GM06990 (cell line): ENCODE results near the gene PPP1CA.

Experiments used
- DNase-seq: peaks from one replicate; pipeline ENCODE4 v3.0.0-alpha.2; 2011; ENCODE audit not compliant: insufficient read length; ENCODE audit errors: extremely low read depth
- H3K27me3 ChIP-seq: replicated peaks from 2 replicates; pipeline ENCODE4 v1.6.0; 2011; ENCODE audit warnings: low read length; ENCODE audit not compliant: control insufficient read depth, insufficient read depth
- H3K36me3 ChIP-seq: 2 replicates; pipeline ENCODE4 v1.5.1; 2011; ENCODE audit warnings: low read length; ENCODE audit not compliant: control insufficient read depth, insufficient read depth
- H3K4me3 ChIP-seq: replicated peaks from 2 replicates; pipeline ENCODE4 v1.5.1; 2011; ENCODE audit warnings: low read depth, mild to moderate bottlenecking, control low read depth, low read length
- TF ChIP-seq, protein P1 (sequence below): IDR thresholded peaks from 2 replicates; pipeline ENCODE4 v1.5.1; 2011; ENCODE audit warnings: low read length, control low read depth, mild to moderate bottlenecking, inconsistent platforms; ENCODE audit not compliant: insufficient read depth, poor library complexity, severe bottlenecking

PPP1CA gene

GRCh38 chr11:67378544-67378943 lies 23.1 kb downstream of the PPP1CA start:
- H3K36me3 ChIP-seq = no peaks in the 10 kb centered on the region
- no peak for DNase-seq
- H3K27me3 ChIP-seq = peaks cover 3% of the 10 kb centered on the region; the same call in 1 of the 2 replicates
- TF ChIP-seq, protein P1, sequence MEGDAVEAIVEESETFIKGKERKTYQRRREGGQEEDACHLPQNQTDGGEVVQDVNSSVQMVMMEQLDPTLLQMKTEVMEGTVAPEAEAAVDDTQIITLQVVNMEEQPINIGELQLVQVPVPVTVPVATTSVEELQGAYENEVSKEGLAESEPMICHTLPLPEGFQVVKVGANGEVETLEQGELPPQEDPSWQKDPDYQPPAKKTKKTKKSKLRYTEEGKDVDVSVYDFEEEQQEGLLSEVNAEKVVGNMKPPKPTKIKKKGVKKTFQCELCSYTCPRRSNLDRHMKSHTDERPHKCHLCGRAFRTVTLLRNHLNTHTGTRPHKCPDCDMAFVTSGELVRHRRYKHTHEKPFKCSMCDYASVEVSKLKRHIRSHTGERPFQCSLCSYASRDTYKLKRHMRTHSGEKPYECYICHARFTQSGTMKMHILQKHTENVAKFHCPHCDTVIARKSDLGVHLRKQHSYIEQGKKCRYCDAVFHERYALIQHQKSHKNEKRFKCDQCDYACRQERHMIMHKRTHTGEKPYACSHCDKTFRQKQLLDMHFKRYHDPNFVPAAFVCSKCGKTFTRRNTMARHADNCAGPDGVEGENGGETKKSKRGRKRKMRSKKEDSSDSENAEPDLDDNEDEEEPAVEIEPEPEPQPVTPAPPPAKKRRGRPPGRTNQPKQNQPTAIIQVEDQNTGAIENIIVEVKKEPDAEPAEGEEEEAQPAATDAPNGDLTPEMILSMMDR = no peak
- no peak overlapping the region for H3K4me3 ChIP-seq

DNA sequence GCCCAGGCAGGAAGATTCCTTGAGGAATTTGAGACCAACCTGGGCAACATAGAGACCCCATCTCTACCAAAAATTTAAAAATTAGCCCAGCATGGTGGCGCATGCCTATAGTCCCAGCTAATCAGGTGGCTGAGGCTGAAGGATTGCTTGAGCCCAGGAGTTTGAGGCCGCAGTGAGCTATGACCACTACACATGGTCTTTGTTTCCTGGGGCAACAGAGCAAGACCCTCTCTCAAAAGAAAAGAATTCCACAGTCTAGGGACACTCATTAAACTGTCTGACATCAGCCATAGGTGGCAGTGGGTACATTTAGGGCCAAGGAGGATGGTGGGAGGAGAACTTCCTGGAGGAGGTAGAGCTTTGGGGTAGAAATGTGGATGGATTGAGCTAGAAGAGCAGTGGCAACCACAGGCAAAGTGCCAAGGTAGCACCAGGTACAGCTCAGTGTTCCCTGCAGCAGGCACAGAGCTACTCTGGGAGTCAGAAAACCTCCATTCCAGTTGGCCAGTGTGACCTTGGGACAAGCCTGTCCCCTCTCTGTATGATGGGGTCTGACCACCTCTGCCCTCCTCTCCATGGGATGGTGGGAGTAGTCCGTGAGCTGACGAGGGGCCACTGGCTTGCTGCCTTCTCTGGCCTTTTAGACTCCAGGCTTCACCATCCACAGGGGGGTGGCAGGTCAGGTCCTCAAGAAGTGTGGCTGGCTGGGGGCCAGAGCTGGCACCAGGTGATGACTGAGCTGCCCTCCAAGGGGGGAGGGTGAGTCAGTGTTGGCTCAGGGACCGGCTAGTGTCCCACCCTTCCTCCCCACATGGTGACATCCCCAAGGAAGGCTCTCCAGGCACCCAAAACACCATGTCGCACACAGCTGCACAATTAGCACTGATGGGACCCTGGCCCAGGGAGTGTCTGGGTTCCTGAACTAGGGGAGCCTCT lies 24.5 kb downstream of the PPP1CA start:
- Histone ChIP-seq H3K27me3 (peaks cover 3% of the 10 kb centered on the region; the same call in 1 of the 2 replicates), H3K4me3 (no peak overlapping the region), H3K36me3 (no peaks in the 10 kb centered on the region)
- no peak for DNase-seq
- TF ChIP-seq, protein P1 = no peak

DNA sequence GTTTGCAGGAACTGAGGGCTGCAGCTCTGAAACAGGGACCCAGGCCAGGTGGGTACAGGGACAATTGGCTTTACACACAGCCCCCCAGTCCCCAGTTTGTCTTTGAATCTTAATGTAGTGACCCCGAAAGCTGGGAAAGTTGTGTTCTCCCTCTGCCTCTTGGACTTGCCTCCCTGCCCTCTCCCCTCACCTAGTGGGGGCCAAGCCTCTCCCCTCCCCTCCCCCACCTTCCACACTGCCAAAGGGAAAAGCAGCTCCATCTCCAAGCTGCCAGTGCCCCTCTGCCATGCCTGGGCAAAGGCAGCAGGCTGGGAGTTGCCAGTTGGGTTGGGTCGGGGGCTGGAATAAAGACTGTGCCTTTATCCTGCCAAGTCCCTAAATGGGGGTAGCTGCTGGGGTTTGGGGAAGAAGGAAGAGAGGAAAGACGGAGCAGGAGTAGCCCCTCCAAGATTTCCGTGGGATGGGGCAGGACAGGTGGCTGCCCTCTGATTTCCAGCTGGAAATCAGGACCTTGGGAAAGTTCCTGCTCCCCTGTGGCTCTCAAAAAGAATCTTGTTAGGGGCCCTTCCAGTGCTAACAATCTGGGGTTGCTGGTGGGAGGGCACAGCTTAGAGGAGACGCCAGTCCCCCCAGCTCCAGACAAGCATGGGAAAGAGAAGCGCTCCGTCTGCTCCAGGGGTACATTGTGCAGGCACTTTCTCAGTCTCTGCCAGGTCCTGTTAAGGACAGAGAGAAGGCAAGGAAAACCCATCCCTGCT lies 25.4 kb downstream of the PPP1CA start:
- peaks cover 3% of the 10 kb centered on the region; the same call in 1 of the 2 replicates for H3K27me3 ChIP-seq
- no peak for DNase-seq
- TF ChIP-seq, protein P1 = no peak
- H3K36me3 ChIP-seq = no peaks in the 10 kb centered on the region
- no peak overlapping the region for H3K4me3 ChIP-seq

GRCh38 chr11:67375320-67376055 lies 26.2 kb downstream of the PPP1CA start:
- Histone ChIP-seq H3K4me3 (no peak overlapping the region), H3K27me3 (peaks cover 3% of the 10 kb centered on the region; the same call in 1 of the 2 replicates), H3K36me3 (no peaks in the 10 kb centered on the region)
- TF ChIP-seq, protein P1 = no peak
- DNase-seq = no peak

DNA sequence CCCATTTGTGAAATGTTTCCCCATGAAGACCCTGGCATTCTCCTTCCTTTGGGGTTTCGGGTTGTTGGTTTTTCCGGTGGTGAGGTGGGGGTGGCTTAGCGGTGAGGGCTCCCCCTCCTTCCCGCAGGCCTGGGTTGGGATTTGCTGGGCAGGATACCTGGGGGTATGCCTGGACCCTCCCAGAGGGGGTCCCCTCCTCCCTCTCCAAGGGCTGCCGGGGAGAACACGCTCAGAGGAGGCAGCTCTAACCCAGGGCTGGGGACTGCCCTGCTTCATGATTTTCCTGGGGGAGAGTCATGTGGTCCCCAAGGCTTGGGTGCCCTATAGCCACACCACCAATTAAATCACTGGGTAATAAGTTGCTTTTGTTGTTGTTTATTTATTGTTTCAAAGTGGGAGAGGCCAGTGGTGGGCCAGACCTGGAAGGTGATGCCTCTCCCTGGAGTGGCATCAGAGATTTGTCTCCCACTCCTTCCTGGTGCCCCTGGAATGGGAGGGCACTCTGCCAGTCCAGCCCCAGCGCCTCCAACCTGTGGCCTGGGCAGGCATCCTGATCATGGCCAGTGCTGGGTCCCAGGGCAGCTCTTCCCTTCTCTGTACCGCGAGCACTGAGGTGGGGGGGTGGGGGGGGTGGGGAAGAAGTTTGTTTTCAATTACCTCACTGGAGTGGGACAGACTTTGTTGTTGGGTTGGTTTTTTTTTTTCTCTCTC lies 26.9 kb downstream of the PPP1CA start:
- TF ChIP-seq, protein P1 = no peak
- Histone ChIP-seq H3K36me3 (no peaks in the 10 kb centered on the region), H3K4me3 (no peak overlapping the region), H3K27me3 (peaks cover 3% of the 10 kb centered on the region; the same call in 1 of the 2 replicates)
- DNase-seq = no peak
